ENCODE data around the gene CNIH4.
"Not testable (repeated sequence)": the region's sequence is repeated elsewhere in the genome, so short reads cannot be mapped to it uniquely, and the experiment has no call there.

Gene CNIH4

DNA sequence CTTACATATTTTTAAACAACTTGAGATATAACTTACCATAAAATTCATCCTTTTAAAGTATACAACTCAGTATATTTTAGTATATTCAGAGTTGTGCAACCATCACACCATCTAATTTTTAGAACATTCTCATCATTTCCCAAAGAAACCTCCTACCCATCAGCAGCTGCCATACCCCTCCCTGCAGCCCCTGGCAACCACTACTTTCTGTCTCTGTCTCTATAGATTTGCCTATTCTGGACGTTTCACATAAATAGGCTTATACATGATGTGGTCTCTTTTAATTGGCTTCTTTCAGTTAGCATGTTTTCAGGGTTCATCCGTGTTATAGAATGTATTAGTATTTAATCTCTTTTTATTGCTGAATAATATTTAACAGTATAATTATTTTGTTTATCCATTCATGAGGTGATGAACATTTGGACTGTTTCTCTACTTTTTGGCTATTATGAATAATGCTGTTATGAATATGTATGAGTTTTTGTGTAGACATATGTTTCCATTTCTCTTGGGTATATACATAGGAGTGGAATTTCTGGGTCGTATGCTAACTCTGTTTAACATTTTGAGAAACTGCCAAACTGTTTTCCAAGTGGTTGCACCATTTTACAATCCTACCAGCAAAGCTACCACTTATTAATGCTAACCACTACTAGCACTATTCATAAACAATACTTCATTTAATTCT, 48.4 kb downstream of the CNIH4 start:
- DNase-seq: no peak

DNA sequence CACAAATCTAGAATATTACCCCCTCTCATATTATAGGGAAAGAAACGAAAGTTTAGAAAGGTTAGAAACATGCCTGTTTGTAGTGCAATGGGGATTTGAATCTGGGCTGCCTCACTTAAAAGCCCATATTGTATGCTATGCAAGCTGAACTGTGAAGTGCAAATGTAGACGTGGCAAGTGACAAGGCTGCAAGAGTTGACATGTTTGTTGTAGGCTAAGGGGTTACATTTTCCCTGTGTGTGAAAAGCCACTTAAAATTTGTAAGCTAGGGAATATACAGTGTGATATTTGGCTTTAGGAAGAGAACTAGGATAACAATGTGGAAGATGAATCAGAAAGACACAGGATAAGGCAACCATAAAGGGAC, 48.9 kb downstream of the CNIH4 start:
- DNase-seq: no peak

DNA sequence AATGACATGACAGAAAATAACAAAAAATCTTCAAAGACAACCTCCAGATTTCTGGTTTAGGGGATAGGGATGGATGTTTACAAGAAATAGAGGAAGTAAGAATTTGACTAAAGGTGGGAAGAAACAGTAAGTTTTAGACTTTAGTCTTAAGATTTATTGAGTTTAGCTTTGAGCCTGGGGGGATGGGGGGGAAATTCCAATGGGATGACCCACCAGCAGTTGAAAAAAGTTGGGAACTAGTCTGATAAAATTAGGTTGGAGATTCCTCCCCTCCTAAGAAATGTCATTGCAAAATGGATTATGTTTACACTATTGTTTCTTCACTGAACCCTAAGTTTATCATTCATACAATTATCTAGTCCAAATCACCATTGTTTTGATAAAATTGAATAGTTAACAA, 49.5 kb downstream of the CNIH4 start:
- DNase-seq: no peak

DNA sequence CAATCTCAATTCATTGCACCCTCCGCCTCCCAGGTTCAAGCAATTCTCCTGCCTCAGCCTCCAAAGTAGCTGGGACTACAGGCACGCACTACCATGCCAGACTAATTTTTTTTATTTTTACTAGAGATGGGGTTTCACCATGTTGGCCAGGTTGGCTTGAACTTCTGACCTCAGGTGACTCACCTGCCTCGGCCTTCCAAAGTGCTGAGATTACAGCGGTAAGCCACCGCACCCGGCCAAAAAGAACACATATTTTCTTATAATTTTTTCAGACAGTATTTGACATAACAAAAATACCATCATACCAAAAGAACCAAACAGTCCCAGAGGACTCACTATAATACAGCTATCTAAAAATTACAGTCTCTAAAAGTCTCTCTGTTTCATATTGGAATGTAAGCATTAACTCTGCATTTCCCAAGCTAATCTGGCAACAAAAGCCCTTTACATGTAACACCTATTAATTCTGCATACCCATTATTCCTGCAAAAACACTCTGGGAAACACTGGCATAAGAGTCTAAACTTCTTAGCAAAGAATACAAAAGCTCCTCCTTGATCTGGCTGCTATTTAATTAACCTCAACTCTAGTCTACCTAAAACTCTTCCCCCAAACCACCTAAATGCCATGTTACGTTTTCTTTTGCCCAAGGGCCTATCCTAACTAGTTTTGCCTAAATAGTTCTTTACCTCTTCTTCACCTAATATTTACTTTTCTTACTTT, 51.1 kb downstream of the CNIH4 start:
- no peak for DNase-seq

- DNase-seq: no peak
Observed at GRCh38 chr1:224408294-224408590, 51.6 kb downstream of the CNIH4 start.

DNA sequence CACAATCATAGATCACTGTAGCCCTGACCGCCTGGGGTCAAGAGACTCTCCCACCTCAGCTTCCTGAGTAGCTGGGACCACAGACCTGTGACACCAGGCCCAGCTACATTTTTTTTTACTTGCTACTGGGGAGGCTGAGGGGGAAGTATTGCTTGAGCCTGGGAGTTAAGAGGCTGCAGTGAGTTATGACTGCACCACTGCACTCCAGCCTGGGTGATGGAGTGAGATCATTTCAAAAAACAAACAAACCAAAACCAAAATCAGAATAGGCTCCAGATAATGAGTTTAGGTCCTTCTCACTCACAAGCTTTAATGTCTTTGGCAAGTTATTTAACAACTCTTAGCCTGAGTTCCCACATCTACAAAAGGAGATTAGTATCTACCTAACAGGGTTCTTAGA, 55.1 kb downstream of the CNIH4 start:
- DNase-seq: no peak

GRCh38 chr1:224420106-224420505, 63.4 kb downstream of the CNIH4 start:
- DNase-seq: no peak

DNA sequence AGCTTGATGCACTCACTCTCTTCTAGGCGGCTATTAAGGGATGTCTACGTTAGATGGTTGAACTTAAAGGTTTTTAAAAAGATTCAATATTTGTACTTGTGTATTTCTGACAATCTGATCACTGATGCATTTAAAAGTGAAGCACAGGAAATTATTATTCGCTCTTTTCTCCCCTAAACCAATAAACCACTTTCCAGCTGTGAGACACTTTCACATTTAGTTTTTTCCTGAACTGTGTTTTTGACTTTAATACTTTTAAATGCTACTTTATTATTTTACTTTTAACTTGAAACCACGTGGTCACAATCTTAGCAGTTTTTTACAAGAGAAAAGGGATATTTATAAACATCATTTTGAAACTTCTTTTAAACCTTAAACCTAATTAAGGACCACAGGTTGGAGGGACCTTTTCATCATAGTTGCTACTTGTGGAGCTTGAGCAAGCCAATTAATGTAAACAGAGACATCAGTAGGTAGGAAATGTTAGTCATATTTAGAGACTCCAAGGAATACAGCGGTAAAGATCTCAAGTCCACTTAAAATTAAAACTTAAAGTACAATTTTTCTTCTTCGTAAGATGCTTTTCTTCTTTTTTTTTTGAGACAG, 68.7 kb downstream of the CNIH4 start:
- DNase-seq: no peak

- DNase-seq: not testable (repeated sequence)
Observed at GRCh38 chr1:224426869-224427268, 70.2 kb downstream of the CNIH4 start.

DNA sequence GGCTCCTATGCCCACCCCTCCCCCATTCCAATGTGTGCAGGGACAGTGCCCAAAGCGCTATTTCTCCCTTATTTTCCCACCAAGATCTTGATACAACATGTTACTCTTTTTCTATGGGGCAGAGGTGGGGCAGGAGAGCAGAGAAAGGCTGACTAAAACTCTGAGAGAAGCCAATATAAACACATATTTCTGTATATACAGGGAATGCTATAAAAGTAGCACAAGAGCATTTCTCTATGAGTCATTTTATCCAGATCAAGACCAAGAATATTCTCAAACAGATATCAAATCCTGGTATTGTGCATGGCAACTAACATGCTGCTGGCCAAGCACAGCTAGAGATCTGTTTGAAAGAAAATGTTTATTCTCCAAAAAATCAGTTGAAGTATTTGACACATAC, 70.7 kb downstream of the CNIH4 start:
- no peak for DNase-seq

DNA sequence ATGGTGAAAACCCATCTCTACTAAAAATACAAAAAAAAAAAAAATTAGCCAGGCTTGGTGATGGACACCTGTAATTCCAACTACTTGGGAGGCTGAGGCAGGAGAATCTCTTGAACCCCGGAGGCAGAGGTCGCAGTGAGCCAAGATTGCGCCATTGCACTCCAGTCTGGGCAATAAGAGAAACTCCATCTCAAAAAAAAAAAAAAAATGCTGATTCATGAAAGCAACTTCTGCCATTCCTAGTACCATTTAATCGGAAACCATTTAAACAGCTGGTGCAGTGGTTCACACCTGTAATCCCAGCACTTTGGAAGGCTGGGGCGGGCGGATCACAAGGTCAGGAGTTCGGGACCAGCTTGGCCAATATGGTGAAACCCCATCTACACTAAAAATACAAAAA, 72.0 kb downstream of the CNIH4 start:
- not testable (repeated sequence) for DNase-seq

All from stimulated activated CD4-positive, alpha-beta T cell treated with anti-CD3 and anti-CD28 coated beads, Interleukin-4, amount 100 ng/mL, for 1 hour (primary cell).